ENCODE data around the gene ACTBL2.

Gene ACTBL2

DNA sequence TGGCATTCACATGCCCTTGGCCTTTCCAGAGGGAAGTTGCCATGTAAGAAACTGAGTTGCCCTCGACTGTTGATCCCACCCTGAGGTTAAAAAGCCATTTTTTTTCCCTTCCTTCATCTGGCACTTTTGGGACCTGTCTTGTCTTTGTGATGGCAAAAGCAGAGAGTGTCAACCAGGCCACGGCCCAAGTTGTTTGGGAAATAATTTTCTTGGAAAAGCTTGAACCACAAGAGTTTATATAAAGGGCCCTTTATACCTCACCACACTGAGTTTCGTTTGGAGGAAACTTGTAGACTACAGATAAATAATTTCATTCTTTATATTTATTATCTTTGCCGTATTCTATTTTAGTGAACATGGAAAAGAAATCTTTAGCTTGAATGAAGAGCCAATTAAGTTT, 34.3 kb downstream of the ACTBL2 start:
- DNase-seq, result no peak

DNA sequence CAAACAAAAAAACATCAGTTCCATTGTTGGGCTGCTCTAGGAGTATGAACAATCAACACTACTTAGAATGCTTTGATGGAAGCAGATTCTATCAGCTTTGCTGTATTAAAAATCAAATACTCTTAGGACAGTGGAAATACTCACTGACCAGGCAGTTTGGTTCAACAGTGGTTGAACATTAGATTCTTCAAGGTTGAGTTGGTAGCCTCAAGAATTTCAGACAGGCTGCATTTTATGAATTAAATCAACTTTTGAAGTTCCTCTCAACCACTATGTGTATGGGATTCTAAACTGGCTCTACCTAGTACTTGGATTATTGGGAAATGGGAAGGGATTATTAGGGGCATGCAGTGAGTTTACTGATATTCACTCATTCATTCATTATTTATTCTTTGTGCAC, 35.0 kb downstream of the ACTBL2 start:
- DNase-seq, result no peak

DNA sequence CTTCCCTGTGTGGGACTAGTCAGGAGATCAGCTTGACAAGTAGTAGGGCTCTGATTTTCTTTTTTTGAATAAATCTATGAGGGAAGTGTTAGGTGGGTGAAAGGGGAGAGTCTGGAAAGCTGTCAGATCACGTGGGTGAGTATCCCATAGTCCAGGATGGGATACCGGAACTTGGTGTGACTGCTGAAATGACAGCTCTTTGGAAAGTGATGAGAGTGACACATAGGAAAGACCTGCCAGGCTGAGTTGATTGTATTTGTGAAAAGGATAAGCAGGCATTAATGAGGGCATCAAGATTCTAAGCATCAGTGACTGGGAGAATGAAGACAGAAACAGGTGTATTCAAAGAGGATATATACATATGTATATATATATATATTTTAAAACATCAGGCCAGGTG, 35.6 kb downstream of the ACTBL2 start:
- DNase-seq, result no peak

DNA sequence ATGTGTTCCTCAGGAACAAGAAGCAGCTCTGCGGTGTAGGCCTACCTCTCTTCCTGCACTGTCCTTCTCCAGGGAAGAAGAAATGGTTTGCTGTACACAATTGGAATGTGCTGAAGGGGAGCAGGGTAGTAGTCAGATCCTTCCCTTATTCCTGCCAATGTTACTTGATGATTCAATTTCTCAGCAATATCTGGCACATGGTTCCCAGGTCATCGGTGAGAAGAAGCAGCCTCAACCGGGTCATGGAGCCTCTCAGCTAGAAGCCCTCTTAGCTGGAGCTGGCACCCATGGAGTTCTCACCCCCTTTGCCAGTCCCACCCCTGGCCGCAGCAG, 36.9 kb downstream of the ACTBL2 start:
- no peak for DNase-seq

DNA sequence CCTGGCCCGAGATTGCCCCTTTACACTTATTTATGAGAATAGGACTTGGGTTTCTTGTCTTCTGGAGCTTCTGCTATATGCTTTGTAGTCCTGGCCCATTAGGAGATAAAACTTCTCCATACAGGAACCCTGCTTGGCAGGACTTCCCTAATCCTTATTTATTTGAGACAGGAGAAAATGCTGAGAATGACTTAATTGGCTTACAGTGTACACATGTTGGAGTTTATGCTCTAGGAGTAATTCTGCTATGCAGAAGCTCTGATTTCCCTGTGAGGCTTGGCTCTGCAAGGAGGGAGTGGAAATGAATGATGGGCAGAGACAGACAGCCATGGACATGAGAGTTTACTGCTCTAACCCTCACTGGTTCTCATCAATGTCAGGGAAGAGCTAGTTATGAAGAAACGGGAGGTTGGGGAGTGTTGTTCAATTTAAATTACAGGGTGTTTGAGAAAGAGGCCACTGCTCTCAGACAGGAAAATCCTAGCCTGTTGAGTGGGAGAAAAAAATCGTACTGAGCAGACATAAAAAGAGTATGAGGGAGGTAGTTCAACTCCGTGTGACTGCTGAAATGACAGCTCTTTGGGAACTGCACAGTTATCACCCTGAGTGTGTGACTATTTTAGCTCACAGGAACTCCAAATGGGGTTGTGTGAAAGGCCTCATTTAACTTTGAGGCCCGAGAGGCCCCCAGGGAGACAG, 37.5 kb downstream of the ACTBL2 start:
- DNase-seq, result no peak

DNA sequence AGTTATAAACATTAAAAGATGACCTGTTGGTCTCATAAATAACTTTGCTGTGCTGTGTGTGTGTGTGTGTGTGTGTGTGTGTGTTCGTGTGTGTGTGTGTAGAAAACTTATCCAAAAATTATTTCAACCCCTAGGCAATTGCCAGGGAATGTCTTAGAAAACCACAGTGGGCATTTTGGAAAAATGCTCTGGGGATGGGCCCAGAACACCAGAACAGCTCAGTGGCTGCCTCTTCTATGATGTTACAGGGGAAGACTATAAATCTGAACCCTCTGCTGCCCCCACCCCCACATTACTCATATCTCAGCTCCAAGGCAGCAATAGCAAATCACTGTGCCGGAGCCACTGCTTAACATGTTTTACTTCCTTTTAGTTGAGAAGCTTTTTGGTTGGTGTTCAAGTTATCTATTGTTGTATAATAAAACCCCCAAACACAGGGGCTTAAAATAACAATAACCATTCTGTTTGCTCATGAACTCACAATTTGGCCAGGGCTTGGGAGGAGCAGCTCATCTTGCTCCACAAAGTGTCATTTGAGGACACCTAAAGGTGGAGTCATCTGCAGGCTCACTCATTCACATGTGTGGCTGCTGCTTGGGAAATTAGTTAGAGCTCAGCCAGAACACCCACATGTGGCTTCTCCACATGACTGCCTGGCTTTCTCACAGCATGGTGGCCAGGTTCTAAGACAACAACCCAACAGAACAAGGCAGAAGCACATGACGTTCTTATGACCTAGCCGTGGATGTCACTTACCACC, 40.4 kb downstream of the ACTBL2 start:
- peak; percentile 93 for DNase-seq

DNA sequence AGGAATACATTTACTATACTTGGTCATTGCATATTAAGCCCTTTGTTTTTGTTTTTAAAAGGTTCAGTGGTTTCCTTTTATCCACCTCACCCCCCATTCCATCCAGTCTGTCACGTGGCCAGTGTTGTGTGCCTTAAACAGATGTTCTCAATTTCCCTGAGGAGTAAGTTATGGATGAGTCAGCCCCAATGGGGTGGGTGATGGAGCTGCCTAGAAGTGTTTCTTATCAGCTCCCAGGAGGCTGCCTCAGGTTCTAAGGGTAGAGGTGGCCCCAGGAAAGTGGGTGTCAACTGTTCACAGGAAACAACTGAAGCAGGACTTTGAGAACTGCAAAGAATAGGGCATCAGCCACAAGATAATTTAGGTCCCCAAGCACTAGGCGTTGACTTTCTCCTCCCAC, 41.1 kb downstream of the ACTBL2 start:
- DNase-seq, result peak; percentile 98

DNA sequence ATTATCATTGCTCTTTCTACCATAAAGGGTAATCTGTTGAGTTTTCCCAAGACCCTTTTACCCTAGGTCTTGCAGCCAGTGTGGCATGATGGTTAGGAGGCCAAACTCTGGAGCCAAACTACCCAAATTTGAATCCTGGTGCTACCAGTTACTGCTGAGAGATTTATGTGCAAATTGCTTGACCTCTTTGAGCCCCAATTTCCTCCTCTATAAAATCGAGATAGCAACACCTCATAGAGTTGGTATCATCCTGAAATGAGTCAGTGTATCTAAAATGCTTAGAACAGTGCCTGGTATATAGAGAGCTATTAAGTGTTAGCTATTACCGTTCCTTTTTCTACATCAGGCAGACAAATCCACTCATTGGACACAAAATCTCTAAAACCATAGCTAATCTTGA, 43.0 kb downstream of the ACTBL2 start:
- DNase-seq, result peak; percentile 75

DNA sequence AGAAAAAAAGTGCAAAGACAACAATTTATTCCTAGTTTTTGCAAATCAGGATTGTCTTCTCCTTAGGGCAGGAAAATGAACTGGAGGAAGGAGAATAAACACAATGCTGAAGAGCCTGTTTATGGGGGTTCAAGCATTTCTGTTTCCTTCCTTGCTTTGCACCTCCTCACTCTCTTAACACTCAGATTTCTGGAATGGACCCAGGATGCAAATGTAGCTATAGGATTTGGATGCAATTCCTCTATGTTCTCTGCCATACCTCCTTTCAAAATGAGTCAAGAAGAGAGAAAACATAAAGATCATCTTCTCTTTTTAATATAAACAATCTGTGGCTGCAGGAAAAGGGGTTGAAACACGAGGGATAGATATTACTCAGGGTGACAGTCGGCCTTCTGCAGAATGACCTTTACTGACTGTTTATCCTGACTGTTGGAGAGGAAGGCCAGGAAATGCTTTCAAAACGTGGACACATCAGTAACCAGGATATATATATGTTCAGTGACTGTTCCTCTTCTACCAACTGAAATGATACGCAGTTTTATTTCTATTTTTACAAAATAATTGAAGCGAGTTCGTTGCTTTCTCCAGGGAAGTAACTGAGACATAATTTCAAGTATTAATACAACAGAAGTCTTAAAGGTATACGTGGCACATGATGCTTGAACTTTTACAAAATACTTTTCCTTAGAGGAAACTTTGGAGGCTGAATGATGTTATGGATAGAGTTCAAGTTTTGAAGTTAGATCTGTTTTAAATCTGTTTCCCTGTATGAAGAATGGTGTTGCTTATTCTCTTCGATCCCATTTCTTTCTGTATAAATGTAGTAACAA, 44.4 kb downstream of the ACTBL2 start:
- no peak for DNase-seq

DNA sequence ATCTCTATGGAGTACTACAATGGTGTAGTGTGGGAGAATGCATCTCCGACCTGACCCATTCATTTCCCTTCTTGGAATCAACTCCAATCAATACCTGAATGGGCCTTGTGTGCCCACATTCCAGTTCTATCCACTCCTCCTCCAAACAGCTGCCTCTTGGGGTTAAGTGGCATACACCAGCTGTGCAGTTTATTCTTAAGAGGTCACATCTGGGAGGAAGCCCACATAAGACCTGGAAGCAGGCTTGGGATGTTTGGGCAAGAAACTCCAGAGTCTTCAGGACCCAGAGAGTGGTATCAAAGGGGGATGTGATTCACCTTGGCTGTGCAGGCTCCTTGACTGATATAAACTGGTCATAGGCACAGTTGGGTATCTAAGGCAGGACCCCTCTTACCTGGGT, 46.0 kb downstream of the ACTBL2 start:
- no peak for DNase-seq

DNA sequence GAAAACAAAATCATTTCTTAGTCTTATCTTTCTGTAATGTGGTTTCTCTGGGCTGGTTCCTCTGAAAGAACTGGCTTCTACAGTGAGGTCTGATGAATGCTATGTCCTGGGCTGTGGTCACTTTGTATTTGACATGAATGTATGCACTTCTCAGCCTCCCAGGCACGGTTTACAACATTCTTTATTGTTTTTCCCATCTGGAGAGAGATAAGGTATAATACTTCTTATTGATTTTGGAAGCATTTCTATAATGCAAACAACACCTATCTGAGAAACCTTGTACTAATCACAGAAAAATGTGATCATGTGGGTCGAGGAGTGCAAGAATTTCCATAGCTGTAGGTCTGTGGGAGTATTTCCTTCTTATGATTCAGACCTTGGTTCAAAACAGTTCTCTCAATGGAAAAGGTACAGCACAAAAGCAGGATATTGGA, 46.9 kb downstream of the ACTBL2 start:
- peak; percentile 97 for DNase-seq

DNA sequence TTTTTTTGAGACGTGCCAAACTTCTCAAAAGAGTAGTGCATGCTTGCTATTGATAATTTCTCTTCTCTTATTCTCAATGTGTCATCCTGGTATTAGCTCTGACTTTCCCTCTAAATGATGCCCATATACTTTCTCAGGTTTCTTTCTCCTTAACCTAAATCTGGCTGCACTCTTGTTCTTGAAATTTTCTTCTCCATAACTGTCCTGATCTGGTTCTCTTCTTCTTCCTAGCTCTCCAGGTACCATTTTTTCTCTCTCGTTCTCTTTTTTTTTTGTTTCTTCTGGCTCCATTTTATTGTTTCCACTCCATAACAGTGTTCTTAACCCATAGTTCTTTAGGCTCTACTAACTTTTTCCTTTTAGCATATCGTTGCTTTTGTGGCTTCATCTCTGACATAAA, 47.9 kb downstream of the ACTBL2 start:
- no peak for DNase-seq

DNA sequence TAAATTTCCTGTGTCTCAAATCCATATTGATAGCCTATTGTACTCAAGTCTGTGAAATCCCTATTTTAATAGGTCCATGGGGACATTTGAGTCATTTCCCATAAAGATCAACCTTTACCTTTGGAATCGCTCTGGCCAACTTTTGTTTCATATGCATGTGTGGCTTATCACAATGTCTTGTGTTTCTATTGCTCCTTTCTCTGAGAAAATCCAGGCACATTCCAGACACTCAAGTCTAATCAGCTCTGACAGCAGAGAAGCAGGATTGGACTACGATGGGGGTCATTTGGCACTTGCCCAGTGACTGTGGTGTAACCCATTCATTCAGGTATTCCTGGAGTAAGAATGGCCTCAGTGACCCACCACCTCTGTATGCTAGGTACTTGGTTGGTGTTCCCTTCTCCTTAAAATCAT, 48.4 kb downstream of the ACTBL2 start:
- peak; percentile 60 for DNase-seq

DNA sequence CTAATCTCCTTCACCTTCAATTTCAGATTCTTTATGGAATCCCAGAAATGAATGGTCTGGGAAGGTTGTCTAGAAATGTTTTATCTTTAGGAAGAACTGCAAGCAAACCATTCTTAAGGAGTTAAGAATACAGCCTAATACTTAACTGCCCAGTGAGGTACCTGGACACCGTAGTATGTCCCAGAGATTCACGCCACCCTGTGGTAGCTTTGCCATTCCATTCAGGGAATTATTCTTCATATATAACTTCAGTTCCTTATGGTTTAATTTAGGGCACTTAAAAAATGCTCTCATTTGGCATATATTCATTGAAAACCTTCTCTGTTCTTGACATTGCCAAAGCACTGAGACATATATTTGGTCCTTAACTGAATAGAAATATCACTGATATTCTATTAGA, 49.7 kb downstream of the ACTBL2 start:
- DNase-seq, result peak; percentile 10

DNA sequence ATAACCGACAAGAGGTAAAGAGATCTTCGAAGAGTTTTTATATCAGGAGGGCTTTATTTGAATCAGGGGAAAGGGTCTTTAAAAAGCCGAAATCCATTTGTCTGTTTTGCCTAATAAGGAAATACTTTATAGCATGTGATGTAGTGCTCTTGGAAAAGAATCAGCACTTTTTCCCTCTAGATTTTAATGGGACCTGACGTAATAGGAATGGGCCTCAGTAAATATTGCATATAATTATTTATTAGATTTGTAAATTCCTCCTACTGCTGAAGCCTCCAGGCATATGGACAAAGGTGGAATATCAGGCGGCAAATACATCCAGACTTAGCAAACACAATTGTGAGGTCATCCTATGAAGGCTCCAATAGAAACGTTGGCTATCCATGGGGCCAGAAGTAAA, 50.9 kb downstream of the ACTBL2 start:
- no peak for DNase-seq
